HG02759 (cell line): ENCODE results near the gene TOM1L2.

Source experiments
- ATAC-seq: cut with Tn5 transposase; IDR thresholded peaks from one replicate; pipeline ENCODE4 v1.9.1; 2021; ENCODE audit warnings: mild to moderate bottlenecking, moderate library complexity; ENCODE audit not compliant: unreplicated experiment

Gene TOM1L2

DNA sequence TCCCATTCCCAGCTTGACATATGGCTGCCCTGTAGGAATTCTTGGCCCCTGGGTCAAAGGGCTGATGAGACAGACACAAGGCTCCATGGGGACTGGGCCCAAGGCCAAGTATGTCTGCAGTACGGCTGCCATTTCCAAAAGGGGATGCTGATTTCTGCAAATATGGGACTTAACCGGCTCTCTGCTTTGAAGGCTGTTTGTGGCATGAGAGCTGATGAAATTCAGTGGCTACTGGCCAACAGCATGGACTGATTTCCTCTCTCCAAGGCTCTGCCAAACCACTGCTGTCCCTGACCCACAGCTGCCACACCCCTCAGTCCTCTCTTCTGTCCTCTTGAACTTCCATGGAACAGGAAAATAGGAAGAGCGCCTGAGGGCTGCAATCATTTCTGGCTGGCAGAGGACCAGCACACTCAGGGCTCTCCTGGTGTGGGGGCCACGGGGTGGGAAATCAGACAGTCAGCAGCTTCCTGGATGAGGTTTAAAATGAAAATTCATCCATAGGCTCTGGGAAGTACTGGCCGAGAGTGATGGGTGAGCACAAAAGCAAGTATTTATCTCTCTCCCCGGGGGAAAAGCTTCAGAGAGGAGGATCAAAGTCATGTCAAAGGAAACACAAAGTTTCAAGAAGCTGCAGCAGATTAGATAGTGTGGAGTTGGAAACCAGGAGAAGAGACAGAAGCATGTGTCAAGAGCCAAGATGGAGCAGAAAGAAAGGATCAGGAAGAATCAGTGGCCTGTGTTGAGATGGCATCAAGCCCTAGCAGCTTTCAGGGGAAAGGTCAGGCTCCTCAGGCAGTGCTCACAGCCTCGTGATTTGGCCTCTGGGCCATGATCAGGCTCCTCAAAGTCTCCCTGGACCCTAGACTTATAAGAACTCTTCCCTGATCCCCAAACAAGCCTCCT, 71.3 kb downstream of the TOM1L2 start:
- no peak for ATAC-seq

DNA sequence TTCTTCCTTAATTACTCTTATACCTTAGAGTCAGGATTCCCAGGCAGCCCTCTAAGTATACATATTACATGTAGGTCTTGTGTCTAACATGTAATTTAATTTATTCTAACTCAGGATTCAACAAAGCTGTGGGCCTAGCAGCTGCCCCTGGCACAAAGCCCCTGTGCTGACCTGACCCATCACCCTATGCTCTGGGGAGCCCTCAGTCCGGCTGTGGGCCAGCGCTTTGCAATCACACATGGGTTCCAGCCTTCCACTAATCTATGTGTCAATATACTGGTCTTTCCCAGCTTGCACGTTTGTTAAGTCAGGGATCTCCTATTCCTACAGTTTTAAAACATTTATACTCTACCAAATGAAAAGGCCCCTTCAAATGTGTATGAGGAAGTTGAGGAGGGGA, 72.7 kb downstream of the TOM1L2 start:
- ATAC-seq = no peak

DNA sequence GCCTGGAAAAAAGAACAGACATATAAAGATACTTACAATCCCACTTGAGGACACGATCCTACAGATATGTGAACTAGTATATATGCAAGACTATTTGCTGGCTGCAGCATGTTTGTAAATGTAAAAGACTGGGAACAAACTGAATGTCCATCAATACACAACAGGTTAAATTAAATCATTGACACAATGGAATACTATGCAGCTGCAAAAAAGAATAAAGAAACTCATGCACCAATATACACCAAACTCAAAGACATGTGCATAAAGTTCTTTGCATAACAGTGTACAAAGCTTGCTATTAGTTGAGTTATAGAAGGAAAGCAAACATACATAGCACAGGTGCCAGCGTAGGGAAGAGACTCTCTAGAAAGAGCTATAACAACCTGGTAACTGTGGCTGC, 73.5 kb downstream of the TOM1L2 start:
- no peak for ATAC-seq

- ATAC-seq = no peak
Observed at GRCh38 chr17:17897442-17897841, 74.8 kb downstream of the TOM1L2 start.

- ATAC-seq = no peak
Observed at GRCh38 chr17:17896746-17897145, 75.5 kb downstream of the TOM1L2 start.

DNA sequence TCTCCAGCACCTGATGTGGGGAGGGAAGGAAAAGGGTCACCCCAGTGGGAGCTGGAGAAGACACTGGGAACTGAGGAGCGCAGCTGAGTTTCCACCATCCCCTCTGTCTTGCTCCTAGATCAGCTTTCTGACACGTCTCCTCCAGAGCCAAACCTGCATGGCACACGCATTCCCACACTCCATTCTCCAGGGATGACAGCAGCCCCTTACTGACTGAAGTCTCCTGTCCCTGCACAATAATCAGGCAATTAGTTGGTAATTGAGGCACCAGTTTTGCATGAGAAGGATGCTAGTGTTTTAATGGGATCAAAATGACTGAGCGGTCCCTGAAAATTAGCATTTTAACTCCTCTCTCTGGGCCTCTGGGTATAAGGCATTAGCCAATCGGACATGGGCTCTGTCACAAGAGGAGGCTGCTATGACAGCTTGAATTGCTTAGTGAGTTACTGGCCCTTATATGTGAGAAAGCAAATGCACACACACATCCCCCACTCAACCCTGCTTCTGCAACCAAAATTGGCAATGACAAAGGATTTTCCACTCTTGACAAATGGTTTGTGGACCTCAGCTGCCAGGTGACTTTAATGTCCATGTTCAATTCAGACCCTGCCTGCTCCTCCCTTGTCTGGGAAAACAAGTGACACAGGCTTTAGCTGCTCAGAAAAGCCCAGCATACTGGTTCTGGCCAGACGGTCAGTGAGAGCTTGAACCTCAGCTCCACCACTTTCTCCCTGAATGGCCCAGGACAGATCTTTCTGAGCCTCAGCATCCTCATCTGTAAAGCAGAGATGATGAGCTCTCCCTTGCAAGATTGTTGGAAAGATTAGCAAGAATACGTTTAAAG, 78.2 kb downstream of the TOM1L2 start:
- ATAC-seq = no peak

DNA sequence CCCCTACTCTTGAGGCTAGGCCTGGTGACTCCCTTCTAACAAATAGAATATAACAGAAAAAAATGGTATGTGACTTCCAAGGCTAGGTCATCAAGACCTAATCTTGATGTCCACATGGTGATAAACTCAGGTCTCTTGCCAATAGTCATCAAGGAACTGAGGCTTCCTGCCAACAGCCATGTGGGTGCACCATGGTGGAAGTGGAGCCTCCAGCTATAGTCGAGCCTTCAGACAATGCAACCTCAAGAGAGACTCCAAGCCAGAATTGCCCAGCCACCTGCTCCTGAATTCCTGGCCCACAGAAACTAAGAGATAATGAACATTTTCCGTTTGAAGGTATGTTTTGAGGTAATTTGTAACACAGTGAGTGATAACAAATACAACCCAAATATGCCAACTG, 79.5 kb downstream of the TOM1L2 start:
- ATAC-seq = no peak

DNA sequence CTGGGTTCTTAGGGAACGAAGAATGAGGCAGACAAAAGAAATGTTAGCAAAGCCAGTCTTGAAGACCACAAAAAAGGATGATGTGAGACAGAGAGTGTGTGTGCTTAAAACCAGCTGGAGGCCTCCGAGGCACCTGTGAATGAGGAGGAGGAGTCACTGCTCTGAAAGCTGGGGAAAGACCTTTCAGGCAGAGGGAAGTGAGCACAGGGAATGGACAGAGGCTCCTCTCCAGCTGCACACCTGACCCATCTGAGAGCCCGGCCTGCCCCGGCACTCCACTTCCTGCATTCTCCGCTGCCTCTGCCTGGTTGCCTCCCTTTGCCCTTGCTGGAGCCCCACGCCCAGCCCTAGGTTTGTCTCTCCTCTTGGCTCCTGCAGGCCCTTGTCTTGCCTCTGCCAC, 80.2 kb downstream of the TOM1L2 start:
- no peak for ATAC-seq

DNA sequence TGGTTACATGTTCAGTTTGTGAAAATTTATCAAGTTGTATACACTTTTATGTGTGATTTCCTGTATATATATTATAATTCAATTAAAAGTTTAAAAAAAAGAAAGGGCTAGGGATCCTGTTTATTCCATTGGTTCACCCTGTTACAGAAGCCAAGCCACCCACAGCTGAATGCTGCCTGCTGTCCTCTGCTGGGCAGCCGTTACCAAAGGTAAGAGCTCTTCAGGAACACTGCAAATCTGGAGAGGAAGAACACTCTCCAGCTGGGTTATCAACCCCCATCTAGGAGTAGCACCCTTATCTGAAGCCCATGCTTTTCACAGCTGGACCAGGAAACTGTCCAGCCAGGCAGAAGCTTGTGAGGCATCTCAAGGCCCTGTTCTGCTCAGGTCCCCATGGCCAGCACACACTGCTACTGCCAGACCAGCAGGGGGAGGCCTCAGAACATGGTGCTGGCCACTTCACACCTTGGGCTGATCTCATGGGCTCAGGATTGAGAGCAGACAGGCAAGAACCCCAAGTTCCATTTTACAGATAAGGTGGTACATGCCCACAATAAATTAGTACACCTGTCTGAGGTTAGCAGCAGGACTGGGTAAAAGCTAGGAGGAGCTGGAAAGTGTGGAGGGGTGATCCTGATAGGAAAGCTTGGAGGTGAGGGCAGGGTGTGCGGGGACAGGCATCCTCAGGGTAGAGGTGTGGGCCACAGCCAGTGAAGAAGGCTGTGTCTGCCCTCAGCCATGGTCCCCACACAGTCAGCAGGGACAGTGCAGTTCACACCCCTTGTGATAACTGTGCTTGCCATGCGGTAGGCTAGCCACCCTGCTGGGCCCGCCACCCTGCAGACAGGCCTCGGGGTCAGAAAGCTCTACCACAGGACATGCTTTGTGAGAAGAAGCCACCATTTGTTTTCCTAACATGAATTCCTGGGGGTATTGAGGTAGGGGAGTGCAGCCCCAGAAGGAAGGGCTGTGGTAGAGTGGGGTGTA, 81.1 kb downstream of the TOM1L2 start:
- no peak for ATAC-seq

DNA sequence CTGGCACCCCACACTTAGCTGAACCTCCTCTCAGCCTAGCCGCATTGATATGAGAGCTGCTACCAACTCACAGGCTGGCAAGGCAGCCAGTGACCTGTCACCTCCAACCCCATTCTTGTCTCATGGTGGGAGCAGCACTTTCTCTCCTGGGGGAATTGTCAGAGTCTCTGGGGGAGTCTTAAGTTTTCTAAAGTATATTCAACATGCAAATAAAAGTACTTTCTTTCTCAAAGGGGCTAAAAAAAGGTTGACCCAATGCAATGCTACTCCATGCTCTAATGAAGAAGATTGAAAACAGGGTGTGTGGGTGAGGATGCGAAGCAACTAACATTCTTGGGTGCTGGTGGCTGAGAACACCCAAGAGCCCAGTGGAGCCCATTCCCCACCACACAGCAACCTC, 82.3 kb downstream of the TOM1L2 start:
- ATAC-seq = no peak

- ATAC-seq = no peak
Observed at GRCh38 chr17:17888821-17889220, 83.4 kb downstream of the TOM1L2 start.

- no peak for ATAC-seq
Observed at GRCh38 chr17:17888371-17888770, 83.8 kb downstream of the TOM1L2 start.

GRCh38 chr17:17887752-17888304, 84.4 kb downstream of the TOM1L2 start:
- no peak for ATAC-seq

DNA sequence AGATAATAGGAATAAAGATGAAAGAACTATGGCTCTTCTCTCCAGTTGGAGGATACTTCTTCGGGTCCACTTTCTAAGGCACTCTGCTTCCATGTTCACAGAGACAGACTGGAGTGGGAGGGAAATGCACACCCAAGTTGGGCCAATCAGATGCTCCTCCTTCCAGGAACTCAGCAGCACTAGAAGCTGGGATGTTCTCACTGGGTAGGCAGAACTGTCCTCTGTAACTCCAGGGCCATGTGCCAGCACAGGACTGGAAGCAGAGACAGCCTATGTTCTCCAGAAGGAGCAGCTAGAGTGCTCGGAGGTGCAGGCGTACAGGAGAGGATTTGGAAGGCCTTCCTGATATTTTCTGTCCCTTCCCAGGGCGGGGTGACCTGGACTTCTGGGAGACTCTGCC, 85.5 kb downstream of the TOM1L2 start:
- ATAC-seq = no peak

DNA sequence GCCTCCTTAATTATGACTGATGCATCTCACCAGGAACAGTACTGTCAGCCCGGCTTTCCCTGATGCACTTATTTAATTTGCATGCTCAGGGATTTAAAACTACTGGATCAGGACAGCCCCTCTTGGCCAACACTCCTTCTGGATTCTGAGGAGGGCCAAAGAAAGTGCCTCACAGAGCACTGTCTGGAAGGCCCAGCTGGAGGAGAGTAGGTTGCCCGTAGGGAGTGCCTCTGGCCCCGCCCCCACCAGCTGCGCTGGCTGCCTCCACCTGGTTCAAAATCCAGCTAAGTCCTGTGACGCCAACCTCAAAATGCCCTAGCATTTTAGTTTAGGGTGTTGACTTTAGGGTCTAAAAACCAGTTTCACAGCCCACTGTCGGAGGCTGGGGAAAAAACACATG, 86.0 kb downstream of the TOM1L2 start:
- ATAC-seq = no peak

- ATAC-seq = no peak
Observed at GRCh38 chr17:17884391-17885357, 87.5 kb downstream of the TOM1L2 start.

GRCh38 chr17:17883801-17884200, 88.4 kb downstream of the TOM1L2 start:
- ATAC-seq = no peak

DNA sequence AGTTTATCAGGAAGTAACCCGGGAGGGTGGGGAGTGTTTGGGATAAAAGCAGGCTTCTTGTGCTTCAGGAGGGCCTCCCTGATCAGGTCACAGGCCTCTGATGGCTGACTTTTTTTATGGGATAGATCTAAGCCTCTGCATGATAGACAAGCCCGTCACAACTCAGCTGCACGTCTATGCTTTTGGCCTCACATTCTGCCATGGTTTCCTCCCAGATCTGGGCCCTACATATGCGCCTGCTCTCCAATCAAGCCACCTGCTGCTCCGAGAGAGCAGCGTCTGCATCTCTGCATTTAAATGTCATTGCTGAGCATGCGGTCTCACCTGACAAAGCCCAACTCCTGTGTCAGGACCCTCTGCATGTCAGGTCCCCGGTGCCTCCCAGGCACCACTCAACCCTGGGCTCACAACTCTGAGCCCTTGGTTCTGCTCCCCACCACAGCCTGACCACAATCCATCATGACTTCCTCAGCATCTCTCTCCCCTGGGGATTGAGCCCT, 90.1 kb downstream of the TOM1L2 start:
- ATAC-seq = no peak

- no peak for ATAC-seq
Observed at GRCh38 chr17:17880577-17881196, 91.5 kb downstream of the TOM1L2 start.
